H1 (cell line): ENCODE measurements around the gene TUBGCP4. TPM values are rescaled to one million over a fixed set of nuclear protein-coding genes. Genes with fewer than 3 reads are reported as not detected.

ENCODE experiments used
- CTCF ChIA-PET: fragments of 300-600 bp; sonication (Branson Sonifier 250); formaldehyde crosslinking; loops from one replicate; lab custom pipeline; 2021; ENCODE audit not compliant: partially characterized antibody; lab: Charles Lee
- POLR2A ChIA-PET: fragments of 300-600 bp; sonication (Branson Sonifier 250); formaldehyde crosslinking; loops from one replicate; lab custom pipeline; 2021; ENCODE audit warnings: inconsistent platforms; ENCODE audit not compliant: partially characterized antibody; lab: Charles Lee
- DNase-seq, 2 experiments: peaks; one replicate each; pipeline versions ENCODE4 v3.0.0 to v3.0.0-alpha.2; 2010 to 2022; ENCODE audit warnings: low spot score in 2 of 2, low read depth in 1 of 2, mixed read lengths in 1 of 2
- FAIRE-seq: peaks from 2 replicates; lab custom pipeline; 2011; peaks lifted over from hg19 to GRCh38; lab: Jason Lieb, UNC
- H2AFZ ChIP-seq: 2 replicates; pipeline ENCODE4 v1.8.1; 2012; ENCODE audit warnings: low read length, inconsistent platforms
- H2AK5ac ChIP-seq: 2 replicates; pipeline ENCODE4 v1.6.1; 2013; ENCODE audit warnings: low read depth, low read length
- H2BK120ac ChIP-seq: replicated peaks from 2 replicates; pipeline ENCODE3; 2013; ENCODE audit warnings: low read depth, low read length, inconsistent platforms
- H2BK12ac ChIP-seq: 2 replicates; pipeline ENCODE4 v1.6.1; 2013; ENCODE audit warnings: low read depth, low read length
- H2BK15ac ChIP-seq: 2 replicates; pipeline ENCODE4 v1.6.1; 2013; ENCODE audit warnings: low read length
- H2BK20ac ChIP-seq: 2 replicates; pipeline ENCODE4 v1.6.1; 2013; ENCODE audit warnings: low read length
- H2BK5ac ChIP-seq: 2 replicates; pipeline ENCODE4 v1.6.1; 2013; ENCODE audit warnings: low read depth, low read length
- H3K14ac ChIP-seq: 2 replicates; pipeline ENCODE4 v1.6.1; 2013; ENCODE audit warnings: inconsistent platforms; ENCODE audit not compliant: insufficient read length
- H3K18ac ChIP-seq: 2 replicates; pipeline ENCODE4 v1.6.1; 2013; ENCODE audit warnings: low read length; ENCODE audit errors: extremely low read depth
- H3K23ac ChIP-seq: 2 replicates; pipeline ENCODE4 v1.6.1; 2013; ENCODE audit warnings: inconsistent platforms; ENCODE audit not compliant: insufficient read length
- H3K23me2 ChIP-seq: 2 replicates; pipeline ENCODE4 v1.6.1; 2013; ENCODE audit warnings: low read depth, low read length
- H3K27ac ChIP-seq: 2 replicates; pipeline ENCODE4 v1.6.1; 2011; ENCODE audit warnings: low read depth, low read length, inconsistent platforms
- H3K27me3 ChIP-seq, 4 experiments: replicated peaks in 1 of 4; 1 replicate in 1 of 4; 2 replicates in 3 of 4; pipeline versions ENCODE4 v1.6.1 to v1.8.1; 2011 to 2013; ENCODE audit warnings: low read length in 3 of 4, mild to moderate bottlenecking in 3 of 4, inconsistent platforms in 2 of 4, mixed read lengths in 2 of 4, moderate library complexity in 1 of 4; ENCODE audit not compliant: control insufficient read depth in 3 of 4, insufficient read depth in 3 of 4; ENCODE audit errors: extremely low read depth in 1 of 4
- H3K36me3 ChIP-seq, 4 experiments: 2 replicates each; pipeline versions ENCODE4 v1.6.1 to v1.8.1; 2011 to 2013; ENCODE audit warnings: mild to moderate bottlenecking in 4 of 4, low read length in 3 of 4, moderate library complexity in 2 of 4, control low read depth in 1 of 4, inconsistent platforms in 1 of 4; ENCODE audit not compliant: insufficient read depth in 4 of 4, control insufficient read depth in 2 of 4
- H3K4ac ChIP-seq: replicated peaks from 2 replicates; pipeline ENCODE3; 2013; ENCODE audit warnings: low read length, low read depth, mixed read lengths, inconsistent platforms; ENCODE audit not compliant: insufficient read length
- H3K4me1 ChIP-seq, 4 experiments: replicated peaks in 1 of 4; 1 replicate in 1 of 4; 2 replicates in 3 of 4; pipeline versions ENCODE4 v1.6.1 to v1.8.1; 2011 to 2013; ENCODE audit warnings: low read length in 3 of 4, inconsistent platforms in 2 of 4, mixed read lengths in 1 of 4; ENCODE audit not compliant: insufficient read depth in 4 of 4, control insufficient read depth in 3 of 4
- H3K4me2 ChIP-seq, 2 experiments: 2 replicates each; pipeline versions ENCODE4 v1.6.1 to v1.8.1; 2011 to 2013; ENCODE audit warnings: low read depth in 2 of 2, low read length in 2 of 2, control low read depth in 1 of 2, inconsistent platforms in 1 of 2, mild to moderate bottlenecking in 1 of 2; ENCODE audit not compliant: insufficient read depth in 1 of 2
- H3K4me3 ChIP-seq, 4 experiments: fragments of 200-600, 300-600 bp in 1 of 4; sonication (generic), shearing (Covaris generic), sonication (Bioruptor Twin) in 1 of 4; 2 replicates each; pipeline versions ENCODE4 v1.5.1 to v1.8.1; 2011 to 2016; ENCODE audit warnings: low read length in 4 of 4, low read depth in 3 of 4, control low read depth in 2 of 4, inconsistent platforms in 2 of 4, mild to moderate bottlenecking in 2 of 4, mixed read lengths in 1 of 4, moderate library complexity in 1 of 4; ENCODE audit not compliant: insufficient read depth in 2 of 4; ENCODE audit errors: extremely low read depth in 1 of 4
- H3K56ac ChIP-seq: replicated peaks from 2 replicates; pipeline ENCODE3; 2013; ENCODE audit warnings: low read depth, mild to moderate bottlenecking, mixed read lengths, low read length, inconsistent platforms; ENCODE audit not compliant: insufficient read length
- H3K79me1 ChIP-seq: 2 replicates; pipeline ENCODE4 v1.6.1; 2013; ENCODE audit warnings: low read depth, low read length, control low read depth
- H3K79me2 ChIP-seq, 2 experiments: 2 replicates each; pipeline versions ENCODE4 v1.6.1 to v1.8.1; 2012 to 2013; ENCODE audit warnings: low read length in 2 of 2, mild to moderate bottlenecking in 2 of 2, inconsistent platforms in 1 of 2; ENCODE audit not compliant: insufficient read depth in 2 of 2, control insufficient read depth in 1 of 2
- H3K9ac ChIP-seq, 4 experiments: replicated peaks in 1 of 4; 1 replicate in 1 of 4; 2 replicates in 3 of 4; pipeline versions ENCODE4 v1.6.1 to v1.8.1; 2011 to 2013; ENCODE audit warnings: low read depth in 3 of 4, low read length in 3 of 4, control low read depth in 2 of 4, mild to moderate bottlenecking in 2 of 4, moderate library complexity in 2 of 4, inconsistent platforms in 1 of 4; ENCODE audit errors: extremely low read depth in 1 of 4
- H3K9me3 ChIP-seq, 2 experiments: 2 replicates each; pipeline versions ENCODE4 v1.6.1 to v1.8.1; 2012 to 2013; ENCODE audit warnings: mild to moderate bottlenecking in 2 of 2, moderate library complexity in 2 of 2, control low read depth in 1 of 2, inconsistent platforms in 1 of 2, low read depth in 1 of 2, low read length in 1 of 2, mixed read lengths in 1 of 2; ENCODE audit not compliant: insufficient read depth in 2 of 2
- H4K20me1 ChIP-seq, 2 experiments: replicated peaks in 1 of 2; 2 replicates each; pipeline versions ENCODE3 to v1.8.1; 2011 to 2013; ENCODE audit warnings: inconsistent platforms in 2 of 2, low read length in 2 of 2, mild to moderate bottlenecking in 1 of 2; ENCODE audit not compliant: insufficient read depth in 2 of 2, control insufficient read depth in 1 of 2
- H4K5ac ChIP-seq: 2 replicates; pipeline ENCODE4 v1.6.1; 2013; ENCODE audit warnings: low read length, low read depth, mixed read lengths, inconsistent platforms; ENCODE audit not compliant: insufficient read length
- H4K8ac ChIP-seq: 2 replicates; pipeline ENCODE4 v1.8.0; 2013; ENCODE audit warnings: mild to moderate bottlenecking, moderate library complexity, low read length, inconsistent platforms; ENCODE audit not compliant: insufficient read depth; ENCODE audit errors: extremely low read depth
- H4K91ac ChIP-seq: replicated peaks from 2 replicates; pipeline ENCODE3; 2013; ENCODE audit warnings: low read length, mixed read lengths, inconsistent platforms; ENCODE audit not compliant: insufficient read length
- E2F6 ChIP-seq: IDR thresholded peaks from 2 replicates; pipeline ENCODE4 v1.6.1; 2012; ENCODE audit warnings: inconsistent platforms
- POLR2AphosphoS5 ChIP-seq: IDR thresholded peaks from 2 replicates; pipeline ENCODE4 v1.6.1; 2011; ENCODE audit warnings: low read depth, low read length
- WGBS, 2 experiments: shearing (Covaris generic) in 1 of 2; methylation state at CpG; one replicate each; pipeline versions ENCODE4 v1.1.6 to v1.1.7; 2013 to 2015; ENCODE audit warnings: low lambda C conversion rate in 2 of 2, mixed read lengths in 2 of 2, inconsistent platforms in 1 of 2, low coverage in 1 of 2, missing lambda C conversion rate in 1 of 2; ENCODE audit not compliant: insufficient replicate concordance in 2 of 2, insufficient coverage in 1 of 2, insufficient read length in 1 of 2; ENCODE audit errors: extremely low coverage in 1 of 2, missing lambda C conversion rate in 1 of 2; 5-methylcytosine and 5-hydroxymethylcytosine counted together
- polyA plus RNA-seq, 7 experiments: library from polyadenylated mRNA; depleted of rRNA in 3 of 7; stranded (reverse) in 5 of 7; unstranded in 2 of 7; fragments of >200 nt in 5 of 7; fragments of 200-250 nt in 2 of 7; gene quantifications; 1 replicate in 5 of 7; 2 replicates in 1 of 7; 4 replicates in 1 of 7; pipeline versions ENCODE4 v1.2.1 to v1.2.3, GENCODE V29; 2011 to 2013; ENCODE audit warnings: missing spikeins in 2 of 7, mixed read lengths in 2 of 7
- total RNA-seq: library from RNA; stranded (reverse); fragmentation: NEBNext Ultra II Directional; extraction: Animal tissue kit (Norgen Biotek cat#: 25700); gene quantifications from 2 replicates; pipeline ENCODE4 v1.2.1, GENCODE V29; 2021

TUBGCP4 gene
- total and polyA plus RNA-seq, 2 of the 8 experiments (the other 6 are each of a cell fraction or from before 2014, with no cell fraction given): 7.3 to 23.4 TPM

GRCh38 chr15:43403616-43404015 lies 32.7 kb downstream of the TUBGCP4 start:
- H4K91ac ChIP-seq: no peak overlapping the region
- H3K14ac ChIP-seq: no peak overlapping the region
- H3K18ac ChIP-seq: no peak overlapping the region
- H3K4me2 ChIP-seq: no peak overlapping the region
- CTCF ChIA-PET: interaction anchor here (0.7 to 1.5 kb wide), 3 partner anchors 27 to 32 kb away, joined by 3 to 6 read pairs (median 3); no protein-coding TSS in a partner anchor
- H3K9me3 ChIP-seq: no peaks in the 10 kb centered on the region
- no peak overlapping the region for H4K5ac ChIP-seq
- no peak overlapping the region for H2BK120ac ChIP-seq
- no peaks in the 10 kb centered on the region for H3K27me3 ChIP-seq
- no peak overlapping the region for H2BK20ac ChIP-seq
- no peaks in the 10 kb centered on the region for H3K79me2 ChIP-seq
- DNase-seq (no peak), FAIRE-seq (no peak)
- no peak overlapping the region for H3K27ac ChIP-seq
- H3K4ac ChIP-seq: no peak overlapping the region
- 0 out of 2 replicates have a peak, but pooled peaks have one; percentile 6 for TF ChIP-seq POLR2AphosphoS5
- no peak for TF ChIP-seq E2F6
- no peak overlapping the region for H2BK15ac ChIP-seq
- H3K36me3 ChIP-seq: peaks cover 17 to 84% (median 63%) of the 10 kb centered on the region in 4 experiments
- no peak overlapping the region for H3K56ac ChIP-seq
- no peaks in the 10 kb centered on the region for H3K23me2 ChIP-seq
- no peak overlapping the region for H2BK5ac ChIP-seq
- peaks cover 3 to 4% of the 10 kb centered on the region in 2 experiments for H4K20me1 ChIP-seq
- H3K4me1 ChIP-seq: no peaks in the 10 kb centered on the region
- no peak overlapping the region for H3K9ac ChIP-seq
- H2BK12ac ChIP-seq: no peak overlapping the region
- POLR2A ChIA-PET: no interaction called here
- H4K8ac ChIP-seq: no peak overlapping the region
- no peak overlapping the region for H2AK5ac ChIP-seq
- no peaks in the 10 kb centered on the region; the same call in 1 of the 2 replicates for H3K79me1 ChIP-seq
- WGBS, 2 experiments: 90% methylated on average over 8 of the region's 8 CpGs; no CpG with 5 or more reads in 1 of the 2 experiments
- no peak overlapping the region for H3K4me3 ChIP-seq
- no peak overlapping the region for H2AFZ ChIP-seq
- H3K23ac ChIP-seq: no peak overlapping the region
